Medulla oblongata (tissue), 1 donor: ENCODE data around the gene NRP1.
"Not testable (repeated sequence)": the region's sequence is repeated elsewhere in the genome, so short reads cannot be mapped to it uniquely, and the experiment has no call there.

ENCODE experiments used
- DNase-seq: peaks from one replicate; pipeline ENCODE4 v3.0.0-alpha.2; 2015; ENCODE audit errors: extremely low spot score

Gene NRP1

GRCh38 chr10:33237736-33238624 is 96.5 kb downstream of the NRP1 start:
- no peak for DNase-seq

- DNase-seq, result no peak
Observed at GRCh38 chr10:33236916-33237315, 97.6 kb downstream of the NRP1 start.

DNA sequence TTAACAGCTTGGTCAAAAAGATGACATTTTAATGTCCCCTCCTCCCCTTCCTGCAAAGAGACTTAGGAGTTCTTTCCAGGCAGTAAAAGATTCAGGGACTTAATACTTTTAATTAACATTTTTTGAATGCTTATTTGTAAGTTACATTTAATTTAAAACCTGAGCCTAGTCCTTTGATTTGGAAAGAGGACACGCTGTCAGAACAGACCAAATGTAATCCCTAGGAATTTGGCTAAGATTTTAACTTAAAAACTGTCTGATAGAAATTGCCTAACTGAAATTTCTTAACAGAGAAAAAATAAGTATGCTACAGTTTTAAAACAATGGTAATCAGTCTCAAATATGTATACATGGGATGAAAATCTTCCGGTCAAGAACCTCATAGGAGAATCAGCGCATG is 98.5 kb downstream of the NRP1 start:
- DNase-seq, result no peak

GRCh38 chr10:33235251-33235884 is 99.1 kb downstream of the NRP1 start:
- no peak for DNase-seq

DNA sequence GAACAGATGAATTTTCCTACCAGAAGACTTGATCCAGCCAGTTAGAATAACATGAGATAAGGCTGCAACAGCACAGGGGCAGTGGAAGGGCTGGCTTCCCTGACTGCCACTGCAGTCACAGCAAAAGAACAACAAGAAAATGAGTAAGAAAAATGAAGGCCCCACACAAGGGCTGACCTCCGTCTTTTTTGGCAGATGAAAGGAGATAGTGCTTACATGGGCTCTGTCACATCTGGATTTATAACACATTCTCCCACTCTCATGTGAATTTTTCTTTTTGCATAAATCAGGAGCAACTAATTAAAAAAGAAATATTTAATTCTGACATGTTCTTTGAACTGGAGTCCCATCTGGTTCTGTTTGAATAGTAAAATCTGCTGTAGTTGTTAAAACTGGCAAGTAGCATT is 99.6 kb downstream of the NRP1 start:
- no peak for DNase-seq

- no peak for DNase-seq
Observed at GRCh38 chr10:33233635-33234034, 100.8 kb downstream of the NRP1 start.

DNA sequence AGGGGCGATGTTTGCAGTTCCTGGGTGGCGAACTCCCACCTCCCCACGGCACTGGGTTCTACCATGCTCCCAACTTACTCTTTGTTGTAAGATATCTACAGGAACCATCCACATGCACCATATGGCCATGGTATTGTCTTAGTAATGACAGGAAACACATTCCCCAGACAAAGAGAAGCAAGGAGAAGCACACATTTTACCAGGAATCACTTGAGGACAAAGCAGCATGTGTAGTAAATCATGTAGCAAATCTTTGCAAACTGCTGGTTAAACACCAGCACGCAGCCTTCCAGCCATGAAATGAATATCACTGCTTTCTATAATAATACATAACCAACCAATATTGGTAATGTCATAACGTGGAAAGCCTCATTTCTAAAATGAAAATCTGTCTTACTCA is 101.2 kb downstream of the NRP1 start:
- DNase-seq, result no peak

DNA sequence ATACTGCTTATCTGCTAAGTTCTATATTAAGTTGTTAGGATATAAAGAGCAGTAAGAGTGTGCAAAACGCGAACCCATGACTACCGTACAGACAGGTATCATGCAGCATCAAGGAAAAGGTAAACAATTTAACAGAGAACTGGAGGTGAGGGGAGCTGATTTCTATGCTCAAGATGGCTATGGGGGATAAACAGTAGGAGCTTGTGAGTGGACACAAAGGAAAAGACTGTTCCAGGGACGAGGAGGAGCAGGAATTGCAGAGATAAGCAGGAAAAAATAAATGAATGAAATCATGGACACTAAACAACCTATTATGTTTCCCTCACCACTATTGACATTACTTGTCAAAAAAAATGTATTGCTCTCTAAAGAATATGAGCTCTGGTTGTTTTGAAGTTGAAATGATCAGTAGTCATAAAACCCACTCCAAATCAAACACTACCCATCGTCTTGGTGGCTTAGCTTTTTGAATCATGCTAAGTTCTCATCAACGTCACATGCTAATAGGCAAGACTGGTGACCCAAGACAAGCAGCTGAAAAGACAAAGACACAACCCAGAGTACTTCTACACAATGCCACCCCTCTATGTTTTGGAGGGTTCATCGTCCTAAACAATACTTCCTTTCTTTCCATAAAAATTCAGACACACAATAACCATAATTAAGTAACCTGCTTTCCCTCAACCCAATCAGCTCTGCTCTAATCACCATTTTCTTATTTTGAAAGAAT is 102.7 kb downstream of the NRP1 start:
- no peak for DNase-seq

- no peak for DNase-seq
Observed at GRCh38 chr10:33229949-33230267, 104.6 kb downstream of the NRP1 start.

DNA sequence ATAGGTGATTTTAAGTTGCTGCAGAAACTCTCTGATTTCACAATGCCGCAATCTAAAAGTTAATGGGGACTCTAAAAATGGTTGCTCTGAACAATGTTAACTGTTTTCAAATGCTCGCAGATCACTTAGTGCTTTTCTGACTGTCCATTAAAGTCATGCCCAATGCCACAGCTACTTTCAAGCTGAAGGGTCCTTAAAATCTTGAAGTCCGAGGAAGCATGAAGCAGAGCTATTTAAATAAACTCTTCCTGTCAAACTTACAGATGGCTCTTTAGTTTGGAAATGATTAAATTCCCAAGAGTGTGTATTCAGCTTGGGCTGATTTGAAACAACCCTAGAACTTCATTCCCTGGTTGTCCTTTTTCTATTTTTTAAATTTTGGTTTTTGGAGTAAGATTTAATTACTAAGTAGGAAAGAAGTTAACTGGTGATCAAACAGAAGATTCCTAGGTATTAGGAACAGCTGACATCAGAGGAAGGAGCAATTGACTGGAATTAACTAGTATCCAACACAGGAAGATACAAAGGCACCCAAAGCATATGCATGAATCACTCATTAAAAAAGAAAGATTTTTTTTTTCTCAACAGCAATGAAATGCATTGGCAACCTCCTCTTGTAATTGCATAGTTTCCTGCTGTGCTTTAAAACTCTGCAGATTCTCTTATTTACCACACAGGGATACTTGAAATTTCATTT is 105.1 kb downstream of the NRP1 start:
- DNase-seq, result no peak

GRCh38 chr10:33228426-33228825 is 106.0 kb downstream of the NRP1 start:
- DNase-seq, result no peak

DNA sequence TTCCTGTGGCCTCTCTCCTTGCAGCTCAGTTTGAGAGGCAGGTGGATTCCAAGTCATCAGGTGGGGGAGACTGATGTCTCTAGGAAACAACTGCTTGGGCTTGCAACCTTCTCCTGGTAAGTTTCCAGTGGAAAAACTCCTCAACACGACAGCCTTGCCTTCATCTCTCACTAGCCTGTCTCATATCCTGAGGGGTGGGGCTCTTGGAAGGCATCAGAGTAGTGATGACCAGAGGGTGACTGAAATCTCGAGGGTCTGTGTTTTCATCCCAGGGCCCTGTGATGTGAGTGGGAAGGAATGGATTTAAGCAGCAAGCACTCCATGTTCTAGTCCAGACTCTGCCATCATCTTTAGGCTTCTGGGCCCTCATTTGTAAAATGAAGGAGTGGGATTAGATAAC is 107.0 kb downstream of the NRP1 start:
- no peak for DNase-seq

DNA sequence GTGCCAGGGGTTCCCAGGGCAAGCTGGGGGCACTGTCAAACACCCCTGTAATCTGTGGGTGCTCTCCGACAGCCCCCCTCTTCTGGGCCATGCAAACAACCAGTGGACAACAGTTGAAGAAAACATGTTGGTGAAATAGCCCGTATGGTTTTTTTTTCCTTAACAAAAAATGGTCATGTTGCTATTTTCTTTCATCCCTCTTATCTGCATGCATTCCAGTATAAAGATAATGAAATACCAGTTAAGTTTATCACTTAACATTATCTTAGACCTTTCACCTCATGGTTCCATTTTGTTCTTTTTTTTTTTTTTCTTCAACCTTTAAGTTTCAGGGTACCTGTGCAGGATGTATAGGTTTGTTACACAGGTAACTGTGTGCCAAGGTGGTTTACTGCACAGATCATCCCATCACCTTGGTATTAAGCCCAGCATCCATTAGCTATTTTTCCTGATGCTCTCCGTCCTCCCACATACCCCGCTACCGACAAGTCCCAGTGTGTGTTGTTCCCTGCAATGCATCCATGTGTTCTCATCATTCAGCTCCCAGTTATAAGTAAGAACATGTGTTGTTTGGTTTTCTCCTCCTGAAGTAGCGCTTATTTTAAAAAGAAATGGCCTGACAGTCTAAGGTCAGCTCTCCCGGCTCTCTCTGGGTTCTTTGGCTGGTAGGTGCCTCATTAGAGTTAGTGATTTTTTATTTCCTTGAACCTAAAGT is 110.1 kb downstream of the NRP1 start:
- DNase-seq, result no peak

DNA sequence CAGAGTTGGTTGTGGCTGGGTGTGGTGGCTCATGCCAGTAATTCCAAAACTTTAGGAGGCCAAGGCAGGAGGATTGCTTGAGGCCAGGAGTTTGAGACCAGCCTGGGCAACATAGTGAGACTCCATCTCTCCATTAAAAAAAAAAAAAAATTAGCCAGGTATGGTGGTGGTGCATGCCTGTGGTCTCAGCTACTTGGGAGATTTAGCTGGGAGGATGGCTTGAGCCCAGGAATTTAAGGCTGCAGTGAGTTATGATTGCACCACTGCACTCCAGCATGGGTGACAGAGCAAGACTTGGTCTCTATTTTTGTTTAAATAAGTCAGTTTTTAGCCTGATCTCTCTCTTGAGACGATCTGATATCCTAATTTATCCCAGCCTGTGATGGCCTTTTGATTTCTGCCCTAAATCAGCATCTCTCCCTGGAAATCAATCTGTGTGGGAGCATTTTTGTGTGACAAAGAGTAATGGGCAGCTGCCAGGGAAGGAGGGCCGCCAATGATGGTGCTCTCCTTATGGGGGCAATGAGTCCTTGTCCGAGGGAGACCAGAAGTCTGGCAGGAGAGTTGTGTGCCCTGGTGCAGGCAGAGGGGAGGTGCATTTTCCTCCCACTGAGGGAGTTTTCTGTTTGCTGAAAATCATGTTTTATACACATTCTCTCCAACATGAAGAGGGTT is 111.0 kb downstream of the NRP1 start:
- no peak for DNase-seq

GRCh38 chr10:33222304-33222703 is 112.2 kb downstream of the NRP1 start:
- not testable (repeated sequence) for DNase-seq

DNA sequence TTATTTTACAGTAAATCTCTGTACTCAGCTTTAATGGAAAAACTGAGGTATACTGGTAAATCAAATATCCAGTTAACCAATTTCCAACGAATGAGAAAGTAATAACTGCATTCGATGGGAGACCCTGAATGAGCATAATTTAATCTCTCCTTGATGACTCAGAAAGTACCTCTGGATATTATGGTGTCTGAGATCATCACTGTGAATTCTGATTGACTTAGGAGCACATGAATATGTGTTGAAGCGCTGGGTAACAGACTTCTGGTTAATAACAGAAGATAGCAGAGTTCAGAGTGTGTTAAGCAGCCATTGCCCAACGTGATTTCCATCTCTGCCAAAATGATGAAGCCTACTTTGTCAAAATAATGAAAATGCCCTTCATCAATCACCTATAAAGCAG is 116.6 kb downstream of the NRP1 start:
- no peak for DNase-seq

DNA sequence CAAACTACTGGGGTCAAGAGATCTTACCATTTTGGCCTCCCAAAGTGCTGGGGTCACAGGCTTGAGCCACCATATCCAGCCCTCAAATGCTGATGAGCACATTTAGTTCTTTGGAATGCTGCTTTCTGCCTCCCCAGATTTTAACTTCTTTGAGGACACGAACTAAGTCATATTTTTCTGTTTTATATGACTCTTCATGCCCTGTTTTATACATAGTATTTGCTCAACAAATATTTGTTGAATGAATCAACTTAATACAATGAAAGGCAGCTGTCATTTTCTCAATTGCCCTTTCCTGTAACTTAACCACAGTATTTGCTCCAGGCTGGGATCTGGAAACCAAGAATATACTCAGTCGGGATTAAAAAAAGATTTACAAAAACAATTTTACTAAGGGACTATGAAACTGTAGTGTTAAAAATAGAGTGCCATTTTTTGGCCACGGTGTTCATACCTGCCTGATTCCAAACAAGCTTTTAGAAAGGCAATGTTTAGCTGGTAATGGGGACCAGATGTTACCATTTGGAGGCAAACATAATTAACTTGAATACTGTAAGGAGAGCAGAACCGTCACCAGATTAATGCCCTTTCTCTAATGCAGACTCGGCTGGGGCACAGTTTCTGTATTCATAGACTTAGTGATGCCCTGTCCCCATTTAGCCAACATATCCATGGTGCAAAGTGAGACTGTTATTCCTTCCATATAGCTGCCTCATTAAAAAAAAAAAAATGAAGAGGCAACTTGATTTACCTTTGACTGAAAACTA is 117.6 kb downstream of the NRP1 start:
- DNase-seq, result no peak

- DNase-seq, result no peak
Observed at GRCh38 chr10:33215635-33216034, 118.8 kb downstream of the NRP1 start.

DNA sequence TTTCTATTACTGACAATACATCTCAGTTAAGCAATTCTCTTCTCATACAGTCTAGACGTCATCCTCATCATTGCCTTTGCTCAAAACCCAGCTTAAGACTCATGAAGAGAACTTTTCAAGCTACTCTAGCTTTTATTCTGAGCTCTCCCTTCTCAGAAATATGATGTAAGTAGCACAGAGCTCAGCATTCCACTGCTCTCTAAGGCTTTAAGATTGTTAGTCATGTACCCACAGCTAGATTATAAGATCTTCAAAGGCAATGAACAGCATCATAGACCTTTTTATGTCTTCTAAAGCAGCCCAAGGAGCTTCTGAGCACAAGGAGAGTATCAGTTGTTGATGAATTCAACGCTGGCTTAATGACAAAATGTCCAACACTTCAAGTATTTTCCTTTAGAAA is 119.3 kb downstream of the NRP1 start:
- no peak for DNase-seq

GRCh38 chr10:33214174-33214573 is 120.3 kb downstream of the NRP1 start:
- DNase-seq, result no peak
